OCI-LY7 (cell line): ENCODE results near the gene RLN3.

Experiments
- EZH2phosphoT487 ChIP-seq: fragments of 200-600 bp; sonication (generic); IDR thresholded peaks from 2 replicates; pipeline ENCODE4 v1.6.1; 2018; ENCODE audit warnings: low read depth, borderline replicate concordance, mild to moderate bottlenecking, mixed run types, antibody characterized with exemption, low read length, moderate library complexity, mixed read lengths
- TF ChIP-seq, protein P1 (sequence below): fragments of 200-600 bp; sonication (generic); conservative IDR thresholded peaks from 2 replicates; pipeline ENCODE4 v1.5.1; 2014; ENCODE audit warnings: mild to moderate bottlenecking, antibody characterized with exemption, low read length, moderate library complexity, mixed read lengths

GRCh38 chr19:14004619-14005348 is 23.2 kb upstream of the RLN3 start:
- TF ChIP-seq, protein P1, sequence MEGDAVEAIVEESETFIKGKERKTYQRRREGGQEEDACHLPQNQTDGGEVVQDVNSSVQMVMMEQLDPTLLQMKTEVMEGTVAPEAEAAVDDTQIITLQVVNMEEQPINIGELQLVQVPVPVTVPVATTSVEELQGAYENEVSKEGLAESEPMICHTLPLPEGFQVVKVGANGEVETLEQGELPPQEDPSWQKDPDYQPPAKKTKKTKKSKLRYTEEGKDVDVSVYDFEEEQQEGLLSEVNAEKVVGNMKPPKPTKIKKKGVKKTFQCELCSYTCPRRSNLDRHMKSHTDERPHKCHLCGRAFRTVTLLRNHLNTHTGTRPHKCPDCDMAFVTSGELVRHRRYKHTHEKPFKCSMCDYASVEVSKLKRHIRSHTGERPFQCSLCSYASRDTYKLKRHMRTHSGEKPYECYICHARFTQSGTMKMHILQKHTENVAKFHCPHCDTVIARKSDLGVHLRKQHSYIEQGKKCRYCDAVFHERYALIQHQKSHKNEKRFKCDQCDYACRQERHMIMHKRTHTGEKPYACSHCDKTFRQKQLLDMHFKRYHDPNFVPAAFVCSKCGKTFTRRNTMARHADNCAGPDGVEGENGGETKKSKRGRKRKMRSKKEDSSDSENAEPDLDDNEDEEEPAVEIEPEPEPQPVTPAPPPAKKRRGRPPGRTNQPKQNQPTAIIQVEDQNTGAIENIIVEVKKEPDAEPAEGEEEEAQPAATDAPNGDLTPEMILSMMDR, result no peak
- TF ChIP-seq EZH2phosphoT487, result no peak
